HG03196 (cell line): ENCODE data around the gene MFNG.

Experiments used
- ATAC-seq: cut with Tn5 transposase; IDR thresholded peaks from one replicate; pipeline ENCODE4 v1.9.1; 2021; ENCODE audit not compliant: unreplicated experiment

MFNG gene

DNA sequence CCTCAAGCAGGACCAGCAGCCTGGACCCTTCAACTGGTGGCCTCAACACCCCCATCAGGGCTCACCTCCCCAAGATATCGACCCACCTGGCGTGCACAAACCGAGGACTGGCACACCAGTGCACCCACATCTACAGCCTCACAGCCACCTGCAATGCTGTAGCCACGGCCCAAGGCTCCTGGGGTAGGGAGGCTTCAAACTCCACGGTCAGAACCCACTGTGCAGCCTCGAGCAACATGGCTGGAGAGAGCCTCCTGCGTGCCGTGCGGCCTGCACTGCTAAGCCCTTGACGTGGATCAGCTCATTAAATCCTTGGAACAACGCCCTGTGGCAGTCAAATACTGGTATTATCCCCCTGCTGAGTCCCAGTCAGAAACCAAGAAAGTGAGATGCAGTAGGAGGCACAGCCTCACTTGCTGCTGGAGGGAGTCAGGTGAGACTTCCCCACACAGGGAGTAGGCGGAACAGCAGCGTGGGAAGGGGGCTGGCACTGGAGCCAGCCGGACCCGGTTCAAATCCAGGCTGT, 28.4 kb upstream of the MFNG start:
- no peak for ATAC-seq

DNA sequence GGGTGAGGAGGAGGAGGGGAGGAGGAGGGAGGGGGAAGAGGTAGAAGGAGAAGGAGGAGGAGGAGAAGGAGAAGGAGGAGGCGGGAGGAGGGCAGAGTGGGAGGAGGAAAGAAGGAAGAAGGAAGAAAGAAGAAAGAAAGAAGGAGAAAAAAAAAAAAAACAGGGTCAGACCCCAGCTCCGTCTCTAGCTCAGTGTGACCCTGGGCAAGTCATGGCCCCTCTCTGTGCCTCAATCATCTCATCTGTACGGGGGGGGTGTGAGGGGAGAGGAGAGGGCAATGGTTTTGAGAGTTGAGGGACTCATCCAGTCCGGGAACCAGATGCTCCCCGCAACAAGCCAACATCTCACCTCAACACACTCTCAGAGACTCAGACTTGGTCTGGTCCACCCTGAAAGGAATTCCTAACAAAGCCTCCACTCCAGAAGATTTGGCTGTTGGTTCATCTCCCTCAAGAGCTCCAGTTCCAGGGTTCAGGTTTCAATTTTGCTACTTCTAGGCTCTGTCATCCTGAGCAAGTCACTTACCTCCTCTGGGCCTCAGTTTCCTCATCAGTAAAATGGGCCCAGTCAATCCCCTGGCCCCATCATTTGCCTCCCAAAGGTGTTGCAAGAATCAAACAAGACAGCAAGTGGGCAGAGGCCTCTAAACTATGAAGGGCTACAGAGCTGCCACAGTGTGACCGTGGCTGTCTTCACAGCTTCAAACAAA, 25.4 kb upstream of the MFNG start:
- ATAC-seq: no peak

DNA sequence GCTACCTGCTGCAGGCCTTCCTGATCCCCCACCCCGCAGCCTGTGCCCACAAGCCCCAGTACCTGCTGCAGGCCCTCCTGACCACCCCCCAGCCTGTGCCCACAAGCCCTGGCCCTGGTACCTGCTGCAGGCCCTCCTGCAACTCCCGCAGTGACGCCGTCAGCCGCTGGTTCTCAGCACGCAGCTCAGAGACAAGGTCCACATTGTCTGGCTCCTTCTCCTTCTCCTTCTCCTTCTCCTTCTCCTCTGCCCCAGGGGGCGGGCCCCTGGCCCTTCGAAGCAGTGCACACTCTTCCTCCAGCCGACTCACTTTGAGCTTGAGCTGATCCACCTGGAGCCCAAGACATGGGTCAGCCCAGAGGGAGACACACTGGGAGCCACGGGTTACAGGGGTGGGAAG, 23.9 kb upstream of the MFNG start:
- ATAC-seq: no peak

DNA sequence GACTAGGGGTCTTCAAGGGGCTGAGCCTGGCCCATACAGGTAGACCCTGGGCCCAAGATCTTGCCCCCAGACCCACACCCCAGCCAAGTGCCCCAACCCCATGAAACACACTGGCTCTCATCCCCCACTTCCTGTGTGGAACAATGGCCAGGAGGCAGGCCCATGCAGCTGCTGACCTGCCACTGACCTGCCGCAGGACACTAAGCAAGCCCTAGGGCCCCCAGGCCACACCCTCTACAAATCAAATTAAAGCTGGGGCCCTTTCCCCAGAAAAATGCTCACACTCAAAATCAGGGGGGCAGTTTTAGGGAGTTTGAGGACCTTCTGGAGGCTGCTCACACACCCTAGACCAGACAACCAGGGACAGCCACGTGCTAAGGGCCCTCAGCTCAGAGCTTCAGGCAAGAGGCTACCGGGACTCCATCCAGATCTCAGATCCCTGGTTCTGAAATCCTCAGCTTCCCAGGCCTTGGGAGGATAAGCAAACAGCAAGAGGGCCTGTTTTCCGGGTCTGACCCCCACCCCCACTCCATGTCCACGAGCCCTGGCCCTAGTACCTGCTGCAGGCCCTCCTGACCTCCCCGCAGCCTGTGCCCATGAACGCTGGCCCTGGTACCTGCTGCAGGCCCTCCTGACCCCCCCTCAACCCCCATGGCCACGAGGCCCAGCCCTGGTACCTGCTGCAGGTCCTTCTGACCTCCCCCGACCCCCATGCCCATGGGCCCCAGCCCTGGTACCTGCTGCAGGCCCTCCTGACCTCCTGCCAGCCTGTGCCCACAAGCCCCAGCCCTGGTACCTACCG, 23.1 kb upstream of the MFNG start:
- no peak for ATAC-seq

DNA sequence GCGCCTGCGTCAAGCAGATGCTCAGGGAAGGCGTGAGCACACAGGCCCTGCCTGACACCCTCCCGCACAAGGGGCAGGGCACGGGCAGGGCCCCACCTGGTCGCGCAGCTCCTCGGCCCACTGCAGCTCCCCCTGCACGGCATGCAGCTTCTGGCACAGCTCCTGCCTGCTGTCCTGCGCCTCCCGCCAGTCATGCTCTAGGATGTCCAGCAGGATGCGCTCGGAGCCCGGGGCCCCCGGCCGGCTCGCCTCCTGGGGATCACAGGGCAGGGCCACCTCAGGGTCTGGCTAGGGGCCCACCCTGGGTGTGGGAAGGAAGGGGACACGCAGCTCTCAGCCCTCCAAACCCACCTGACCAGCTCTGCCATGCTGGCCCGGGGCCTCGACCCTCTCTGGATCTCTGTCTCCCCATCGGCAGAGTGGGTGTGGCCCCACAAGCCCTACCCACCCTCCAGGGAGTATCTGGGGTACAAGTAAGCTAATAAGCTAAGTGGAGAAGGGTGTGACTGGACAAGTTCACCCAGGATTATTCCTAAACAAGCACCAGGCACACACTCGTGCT, 22.3 kb upstream of the MFNG start:
- ATAC-seq: no peak

DNA sequence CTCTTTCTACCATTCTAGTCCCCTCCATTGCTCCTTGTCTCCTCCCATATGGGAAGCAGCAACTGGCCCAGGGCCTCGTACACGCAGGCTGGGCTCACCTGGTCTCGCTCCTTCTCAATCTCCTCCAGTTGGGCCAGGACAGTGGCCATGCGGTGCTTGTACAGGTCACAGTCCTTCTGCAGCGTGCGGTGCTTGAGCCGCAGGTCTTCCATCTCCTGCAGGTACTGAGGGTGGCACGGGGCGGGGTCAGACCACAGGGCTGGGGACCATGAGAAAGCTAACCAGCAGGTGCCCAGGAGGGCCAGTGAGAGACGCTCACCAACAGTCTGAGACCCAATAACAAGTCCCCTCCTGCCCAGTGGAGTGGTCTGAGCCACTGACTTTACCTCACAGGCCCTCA, 21.5 kb upstream of the MFNG start:
- ATAC-seq: no peak

DNA sequence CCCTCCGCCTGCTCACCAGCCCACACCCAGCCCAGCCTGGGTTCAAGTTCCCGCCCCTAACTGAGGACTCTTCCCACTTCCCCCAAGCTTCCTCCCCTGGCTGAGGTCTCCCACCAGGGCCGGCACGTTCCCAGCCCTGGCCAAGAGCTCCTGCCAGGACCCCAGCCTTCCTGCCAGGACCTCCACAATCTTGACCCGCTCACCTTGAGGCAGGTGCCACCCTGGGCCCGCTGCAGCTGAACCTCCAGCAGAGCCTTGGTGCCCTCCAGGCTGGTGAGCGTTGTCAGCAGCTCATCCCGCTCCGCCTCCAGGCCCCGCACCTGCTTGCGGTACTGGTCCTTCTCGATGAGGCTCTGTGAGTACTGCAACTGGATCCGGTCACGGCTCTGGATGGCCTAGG, 19.8 kb upstream of the MFNG start:
- ATAC-seq: no peak

DNA sequence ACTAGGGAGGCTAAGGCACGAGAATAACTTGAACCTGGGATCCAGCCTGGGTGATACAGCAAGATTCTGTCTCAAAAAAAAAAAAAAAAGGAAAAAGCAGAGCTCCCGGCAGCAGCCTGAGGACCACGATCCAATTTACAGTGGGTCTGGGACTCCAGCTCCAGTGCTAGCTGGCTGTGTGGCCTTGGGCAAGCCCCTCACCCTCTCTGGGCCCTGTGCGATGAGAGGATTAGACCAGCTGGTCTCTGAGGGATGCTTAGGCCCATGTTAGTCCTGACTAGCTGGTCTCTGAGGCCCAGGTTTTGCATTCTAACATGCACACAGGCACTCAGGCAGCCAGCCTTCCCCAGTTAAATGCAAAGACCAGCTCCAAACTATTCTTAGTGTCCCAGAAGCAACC, 19.4 kb upstream of the MFNG start:
- no peak for ATAC-seq

DNA sequence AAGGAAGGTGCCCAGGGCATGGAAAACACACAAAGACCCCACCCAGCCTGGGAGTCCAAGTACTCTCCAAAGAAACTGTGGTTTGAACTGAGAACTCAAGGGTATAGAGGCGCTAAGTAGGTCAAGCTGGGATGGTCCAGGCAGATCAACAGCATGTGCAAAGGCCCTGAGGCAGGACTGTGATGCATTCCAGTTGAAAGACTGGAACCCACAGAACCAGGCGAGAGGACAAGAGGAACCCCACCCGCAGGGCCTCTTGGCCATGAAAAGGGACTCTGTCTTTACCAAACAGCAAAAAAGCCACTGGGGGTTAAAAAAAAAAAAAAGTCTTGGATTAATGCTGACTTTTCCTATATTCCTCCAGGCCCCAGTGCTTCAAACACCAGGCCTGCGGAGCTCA, 18.8 kb upstream of the MFNG start:
- ATAC-seq: no peak

DNA sequence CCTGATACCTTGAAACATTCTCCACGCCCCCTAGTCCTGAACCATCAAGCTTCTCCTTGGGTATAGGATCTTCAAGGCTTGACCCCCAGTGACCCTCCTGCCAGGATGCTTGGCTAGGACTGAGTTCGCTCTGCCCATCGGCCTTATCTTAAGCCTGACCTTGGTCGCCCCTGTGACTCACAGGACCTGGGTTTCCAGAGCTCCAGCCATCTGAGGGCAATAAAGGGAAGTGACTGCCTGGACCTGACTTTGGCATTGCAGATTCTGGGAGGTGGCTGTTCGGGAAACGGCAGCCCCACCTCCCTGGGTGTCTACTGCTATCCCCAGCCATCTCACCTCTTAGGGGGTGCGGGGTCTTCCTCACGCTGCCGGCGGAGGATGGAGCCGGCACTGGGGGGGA, 17.7 kb upstream of the MFNG start:
- ATAC-seq: no peak

DNA sequence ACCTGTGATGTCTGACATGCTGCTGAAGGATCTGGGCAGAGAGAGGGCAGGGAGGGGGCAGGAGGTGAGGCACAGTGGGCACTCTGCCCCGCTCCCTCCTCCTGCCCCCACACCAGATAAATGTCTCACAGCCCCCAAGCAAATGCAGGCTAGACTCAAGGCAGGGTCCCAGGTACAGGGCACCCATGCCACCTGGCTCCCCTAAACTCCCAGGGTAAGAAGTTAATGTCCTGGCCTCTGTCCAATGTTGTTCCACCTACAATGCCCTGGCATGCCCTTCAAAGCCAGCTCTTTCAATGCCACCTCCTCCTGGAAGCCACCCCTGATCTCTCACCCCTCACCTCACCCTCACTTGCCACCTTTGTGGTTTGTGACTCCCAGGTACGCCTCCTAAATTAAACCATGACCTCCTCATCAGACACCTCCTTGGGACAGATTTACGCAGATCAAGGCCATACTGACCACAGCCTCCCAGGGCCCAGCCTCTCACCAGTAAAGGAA, 17.0 kb upstream of the MFNG start:
- no peak for ATAC-seq

DNA sequence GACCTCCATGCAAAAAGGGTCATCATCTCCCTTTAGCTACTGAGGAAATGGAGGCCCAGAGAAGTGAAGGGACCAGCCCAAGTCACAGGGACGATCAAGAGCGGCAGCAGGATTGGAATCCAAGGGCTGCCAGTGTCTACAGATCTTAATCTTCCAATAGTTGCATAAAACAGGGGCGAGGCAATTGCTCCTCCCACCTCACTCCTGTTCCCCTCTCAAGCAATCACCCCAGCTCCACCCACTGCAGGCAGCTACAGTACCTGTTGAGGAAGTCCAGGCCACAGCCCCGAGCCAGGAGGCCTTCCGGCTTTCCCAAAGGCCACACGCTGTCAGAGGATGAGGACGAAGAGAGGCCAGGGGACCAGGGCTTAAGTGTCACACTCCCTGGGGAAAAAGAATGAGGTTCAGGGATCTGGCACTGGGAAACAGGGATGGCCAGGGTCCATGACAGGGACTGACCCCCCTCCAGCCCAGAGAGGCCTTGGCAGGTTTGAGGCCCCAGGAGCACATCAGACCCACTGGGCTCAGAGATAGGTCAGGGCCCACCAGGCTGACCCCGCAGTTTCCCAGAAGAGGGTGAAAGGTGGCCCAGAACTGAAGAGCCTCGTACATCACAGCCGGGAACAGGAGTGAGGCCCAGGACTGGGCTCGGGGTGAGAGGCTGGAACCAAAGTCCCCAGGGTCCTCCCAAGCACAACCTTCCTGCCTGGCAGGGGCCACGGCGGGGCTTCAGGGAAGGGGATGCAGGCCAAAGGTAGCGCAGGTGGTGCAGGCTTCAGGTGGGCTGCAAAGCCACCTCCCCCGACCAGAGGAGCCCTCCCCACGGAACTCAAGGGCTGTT, 16.4 kb upstream of the MFNG start:
- ATAC-seq: no peak

DNA sequence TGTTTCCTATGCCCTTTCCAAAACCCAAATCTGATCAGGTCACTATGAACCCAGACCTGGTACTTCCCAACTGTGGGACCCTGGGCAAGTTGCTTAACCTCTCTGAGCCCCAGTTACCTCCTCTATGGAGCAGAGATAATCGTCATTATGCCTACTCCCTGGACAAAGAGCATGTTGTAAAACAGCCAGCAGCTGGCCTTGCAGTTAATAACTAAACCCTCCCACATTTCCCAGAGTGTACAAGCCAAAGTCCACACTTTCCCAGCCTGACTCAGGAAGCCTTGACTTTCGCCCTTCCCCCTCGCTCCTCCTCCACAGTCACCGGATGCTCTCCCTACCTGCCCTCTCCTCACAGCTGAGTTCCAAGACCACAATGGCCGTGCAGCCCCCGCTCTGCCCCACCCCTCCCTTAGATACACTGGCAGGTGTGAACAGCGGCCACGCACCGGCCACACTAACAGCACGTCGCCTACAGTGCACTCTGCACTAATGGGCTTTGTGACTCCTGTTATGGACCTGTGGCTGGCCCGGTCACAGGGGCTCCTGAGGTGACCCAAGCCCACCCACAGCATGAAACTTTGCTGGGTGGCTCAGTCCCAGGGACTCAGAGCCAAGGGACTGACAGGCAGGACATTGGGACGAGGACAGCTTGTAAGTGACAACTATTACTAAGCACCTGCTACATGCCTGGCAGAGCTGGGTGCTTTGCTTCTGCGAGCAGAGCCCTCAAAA, 15.6 kb upstream of the MFNG start:
- ATAC-seq: no peak

DNA sequence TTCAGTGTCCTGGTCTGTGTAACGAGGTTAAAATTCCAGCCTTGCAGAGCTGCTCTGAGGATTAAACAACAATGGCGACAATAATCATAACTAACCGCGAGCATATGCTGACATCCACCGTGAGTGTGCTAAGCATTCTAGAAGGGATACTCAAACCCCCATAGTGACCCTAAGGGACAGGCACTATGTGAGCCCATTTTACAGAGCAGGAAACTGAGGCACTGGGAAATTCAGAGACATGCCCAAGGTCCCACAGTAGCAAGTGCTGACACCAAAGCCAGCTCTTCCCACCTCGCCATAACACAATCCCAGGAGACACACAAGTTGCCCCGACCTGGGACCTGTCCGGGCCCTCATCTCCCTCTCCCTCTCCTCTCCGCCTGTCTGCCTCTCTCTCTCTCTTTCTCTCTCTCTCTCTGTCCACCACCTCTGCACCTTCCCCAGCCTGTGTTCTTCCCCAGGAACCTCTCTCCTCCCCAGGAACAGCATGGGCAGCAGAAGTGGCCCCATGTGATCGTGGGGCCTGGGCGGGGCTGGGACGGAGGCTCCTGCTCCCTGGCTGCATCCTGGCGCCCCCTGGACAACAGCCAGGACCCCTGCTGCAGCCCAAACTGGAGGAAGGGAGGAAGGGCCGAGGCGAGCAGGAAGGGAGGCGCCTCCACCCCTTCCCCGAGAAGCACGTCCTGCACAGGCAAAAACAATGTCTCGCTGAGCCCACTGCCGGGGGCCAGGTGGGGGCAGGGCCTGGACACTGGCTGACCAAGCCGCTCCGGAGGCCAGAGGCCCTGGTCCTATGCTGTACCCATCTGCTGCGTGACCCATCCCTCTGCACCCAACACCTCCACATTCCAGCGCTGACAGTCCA, 14.8 kb upstream of the MFNG start:
- no peak for ATAC-seq

DNA sequence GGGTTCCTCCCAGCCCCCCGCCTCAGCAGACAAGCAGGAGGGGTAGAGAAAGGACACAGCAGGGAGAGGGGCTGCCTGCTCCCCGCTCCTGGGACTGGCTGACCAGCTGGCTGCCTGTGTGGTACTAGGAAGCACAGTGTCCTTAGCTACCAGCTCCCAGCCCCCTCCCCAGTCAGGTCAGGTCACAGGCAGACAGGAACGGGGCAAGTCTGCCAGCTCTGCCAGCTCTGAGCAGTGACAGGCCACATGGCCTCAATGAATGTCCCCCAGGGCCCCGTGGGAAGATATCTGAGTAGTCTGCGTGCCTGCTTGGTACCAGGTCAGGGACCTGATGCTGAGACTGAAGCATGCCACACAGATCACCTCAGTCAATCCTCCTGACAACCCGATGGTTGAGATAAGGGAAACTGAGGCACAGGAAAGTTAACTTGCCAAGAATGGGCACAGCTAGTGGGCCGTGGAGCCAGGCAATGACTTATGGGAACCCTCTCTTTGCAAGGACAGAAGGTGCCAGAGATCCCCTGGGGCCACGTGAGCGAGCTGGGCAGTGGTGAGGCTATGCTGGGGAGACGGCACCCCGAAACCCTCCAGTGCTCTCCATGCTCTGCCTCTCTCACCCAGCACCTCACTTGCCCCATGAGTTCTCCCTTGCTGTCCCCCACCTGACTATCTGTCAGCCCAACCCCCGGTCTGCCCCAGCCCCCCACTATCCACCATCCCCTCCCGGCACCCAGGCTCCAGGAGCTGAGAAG, 13.8 kb upstream of the MFNG start:
- no peak for ATAC-seq

DNA sequence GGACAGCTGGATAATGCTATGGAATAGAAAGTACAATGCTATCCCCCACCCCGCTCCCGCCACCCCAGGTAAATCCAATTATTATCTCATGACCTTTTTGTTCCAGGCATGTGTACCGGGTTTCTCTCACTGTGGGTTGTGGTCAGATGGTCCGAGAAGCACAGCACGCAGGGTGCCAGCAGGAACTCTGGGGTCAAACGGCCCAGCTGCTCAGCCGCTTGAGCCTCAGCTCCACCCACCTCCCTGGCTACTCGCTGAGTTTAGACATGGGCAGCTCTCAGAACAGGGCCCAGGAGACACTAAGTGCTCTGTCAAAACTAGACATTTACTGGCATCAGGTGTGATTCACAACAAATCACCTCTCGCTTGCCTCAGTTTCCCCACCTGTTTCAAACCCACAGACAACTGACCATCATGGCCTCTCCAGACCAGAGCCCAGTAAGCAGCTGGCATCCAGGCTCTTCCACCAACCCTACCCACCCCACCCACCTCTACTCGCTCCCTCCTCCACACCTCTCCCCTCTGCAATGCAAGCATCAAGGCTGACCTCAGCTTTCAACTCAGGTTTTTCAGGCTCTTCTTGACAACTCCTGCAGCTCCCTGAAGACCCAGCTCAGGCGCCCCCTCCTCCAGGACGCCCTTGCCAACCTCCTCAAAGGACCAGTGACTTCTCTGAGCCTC, 13.0 kb upstream of the MFNG start:
- no peak for ATAC-seq

DNA sequence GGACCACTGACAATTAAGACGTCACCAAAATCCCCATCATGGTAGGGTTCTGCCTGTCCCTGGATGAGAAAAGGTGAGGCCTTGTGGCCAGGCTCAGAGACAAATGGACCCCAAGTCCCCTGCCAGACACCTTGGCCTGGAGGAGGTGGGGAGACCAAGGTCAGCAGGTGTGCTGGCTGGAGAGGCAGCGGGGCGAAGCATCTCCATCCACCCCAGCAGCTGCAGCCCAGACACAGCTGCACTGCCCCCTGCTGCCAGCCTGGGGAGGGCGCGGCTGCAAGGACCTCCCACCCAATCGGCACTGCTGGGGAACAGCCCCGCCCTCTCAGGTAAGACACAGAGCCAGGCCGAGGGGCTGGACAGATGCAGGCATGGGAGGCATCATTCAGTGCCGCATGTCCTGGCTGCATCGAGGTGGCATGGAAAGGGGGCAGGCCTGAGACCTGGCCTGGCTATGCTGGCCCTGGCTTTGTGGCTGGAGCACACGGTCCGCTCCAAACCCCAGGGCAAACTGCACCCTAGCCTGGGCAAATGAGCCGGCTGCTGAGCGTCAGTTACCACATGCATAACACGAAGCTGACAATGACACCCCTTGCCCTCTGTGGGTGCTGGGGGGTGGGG, 12.2 kb upstream of the MFNG start:
- no peak for ATAC-seq
